HG02623 (cell line): ENCODE data around the gene USP32.
"Not testable (repeated sequence)": the region's sequence is repeated elsewhere in the genome, so short reads cannot be mapped to it uniquely, and the experiment has no call there.

Source experiments
- ATAC-seq: cut with Tn5 transposase; IDR thresholded peaks from one replicate; pipeline ENCODE4 v1.9.1; 2021; ENCODE audit warnings: moderate library complexity; ENCODE audit not compliant: unreplicated experiment

USP32 gene

GRCh38 chr17:60186372-60186771 is 205.6 kb downstream of the USP32 start:
- ATAC-seq, result not testable (repeated sequence)

GRCh38 chr17:60180380-60180779 is 211.6 kb downstream of the USP32 start:
- ATAC-seq, result not testable (repeated sequence)

- not testable (repeated sequence) for ATAC-seq
Observed at GRCh38 chr17:60178180-60178579, 213.8 kb downstream of the USP32 start.

GRCh38 chr17:60176763-60177162 is 215.2 kb downstream of the USP32 start:
- ATAC-seq, result not testable (repeated sequence)

- not testable (repeated sequence) for ATAC-seq
Observed at GRCh38 chr17:60174767-60175166, 217.2 kb downstream of the USP32 start.

GRCh38 chr17:60174035-60174434 is 217.9 kb downstream of the USP32 start:
- ATAC-seq, result no peak

GRCh38 chr17:60173304-60173819 is 218.6 kb downstream of the USP32 start:
- ATAC-seq, result no peak

DNA sequence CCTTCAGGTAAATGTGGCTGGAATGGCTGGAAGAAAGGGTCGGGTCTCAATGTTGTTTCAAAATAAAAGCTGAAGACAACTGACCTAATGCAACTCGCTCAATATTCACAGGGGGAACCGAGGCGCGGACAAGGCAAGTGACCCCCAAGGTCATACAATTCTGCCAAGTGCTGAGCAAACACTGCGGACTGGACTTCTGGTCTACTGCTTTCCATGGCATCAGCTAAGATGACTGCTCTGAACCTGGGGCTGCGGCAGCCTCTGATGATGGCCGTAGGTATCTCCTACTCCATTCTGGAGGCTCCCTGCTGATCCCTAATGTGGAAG is 220.2 kb downstream of the USP32 start:
- no peak for ATAC-seq

- no peak for ATAC-seq
Observed at GRCh38 chr17:60170835-60171752, 220.8 kb downstream of the USP32 start.

- no peak for ATAC-seq
Observed at GRCh38 chr17:60169921-60170817, 221.8 kb downstream of the USP32 start.

DNA sequence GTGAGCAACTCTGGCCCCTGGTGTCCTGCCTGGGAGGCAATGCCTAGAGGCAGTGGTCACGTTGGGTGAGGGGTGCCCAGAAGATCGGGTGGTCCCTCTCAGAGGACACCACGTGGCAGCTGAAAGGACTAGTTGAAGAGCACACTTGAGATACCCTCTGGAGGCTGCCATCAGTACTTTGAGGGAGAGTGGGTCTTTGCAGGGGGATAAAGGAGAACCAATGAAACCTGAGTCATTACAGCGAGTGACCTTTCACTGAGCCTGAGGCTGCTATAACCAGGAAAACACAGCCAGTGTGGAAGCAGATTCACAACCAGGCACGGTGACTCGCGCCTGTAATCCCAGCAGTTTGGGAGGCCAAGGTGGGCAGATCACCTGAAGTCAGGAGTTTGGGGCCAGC is 223.3 kb downstream of the USP32 start:
- ATAC-seq, result no peak

- ATAC-seq, result no peak
Observed at GRCh38 chr17:60167065-60167741, 224.7 kb downstream of the USP32 start.

DNA sequence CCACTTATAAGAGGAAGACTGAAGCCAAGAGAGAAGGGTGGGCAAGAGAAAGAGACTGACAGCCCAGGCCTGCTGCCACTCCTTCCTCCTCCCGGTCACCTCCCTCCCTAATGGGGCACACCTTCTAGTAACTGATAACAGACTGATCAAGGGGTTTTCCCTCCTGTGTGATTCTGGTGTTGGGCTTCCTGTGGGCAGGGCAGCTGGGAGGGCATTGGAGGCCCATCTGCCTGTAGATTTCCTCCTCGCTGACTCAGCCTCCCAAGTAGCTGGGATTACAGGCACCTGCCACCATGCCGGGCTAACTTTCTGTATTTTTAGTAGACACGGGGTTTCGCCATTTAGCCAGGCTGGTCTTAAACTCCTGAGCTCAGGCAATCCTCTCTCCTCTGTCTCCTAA is 226.0 kb downstream of the USP32 start:
- no peak for ATAC-seq

DNA sequence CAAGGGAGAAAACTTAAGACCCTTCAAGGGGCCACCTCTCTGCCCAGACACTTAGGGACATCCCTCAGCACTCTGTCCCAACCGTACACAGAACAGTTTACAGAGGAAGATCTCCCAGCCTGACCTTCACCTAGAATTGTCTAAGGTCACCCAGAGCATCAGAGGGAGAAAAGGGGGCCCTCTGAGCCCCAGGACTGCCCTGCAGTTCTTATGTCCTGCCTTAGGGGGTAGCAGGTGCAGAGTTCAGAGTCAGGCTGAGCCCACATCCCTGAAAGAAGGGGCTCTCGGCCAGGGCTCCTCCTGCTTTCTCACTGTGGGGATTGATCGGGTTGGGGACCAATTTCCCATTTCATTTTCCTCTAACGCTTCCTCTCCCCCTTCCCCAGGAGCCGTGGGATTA is 226.7 kb downstream of the USP32 start:
- no peak for ATAC-seq

DNA sequence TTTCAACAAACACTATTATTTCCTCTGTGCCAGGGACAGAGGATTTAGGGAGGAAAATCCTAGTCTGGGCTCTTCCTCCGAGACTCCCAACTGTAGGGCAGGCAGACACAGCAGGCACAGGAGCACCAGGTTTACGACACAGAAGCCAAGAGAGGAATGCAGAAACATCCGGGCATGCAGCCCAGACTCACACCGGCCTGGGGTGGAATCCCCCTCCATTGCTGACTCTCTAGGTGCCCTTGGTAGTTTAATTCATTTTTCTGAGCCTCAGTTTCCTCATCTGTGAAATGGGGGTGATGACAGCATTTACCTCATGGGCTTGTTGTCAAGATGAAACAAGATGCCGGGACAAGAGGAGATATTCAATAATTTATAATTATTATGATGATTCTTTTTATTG is 227.2 kb downstream of the USP32 start:
- no peak for ATAC-seq

DNA sequence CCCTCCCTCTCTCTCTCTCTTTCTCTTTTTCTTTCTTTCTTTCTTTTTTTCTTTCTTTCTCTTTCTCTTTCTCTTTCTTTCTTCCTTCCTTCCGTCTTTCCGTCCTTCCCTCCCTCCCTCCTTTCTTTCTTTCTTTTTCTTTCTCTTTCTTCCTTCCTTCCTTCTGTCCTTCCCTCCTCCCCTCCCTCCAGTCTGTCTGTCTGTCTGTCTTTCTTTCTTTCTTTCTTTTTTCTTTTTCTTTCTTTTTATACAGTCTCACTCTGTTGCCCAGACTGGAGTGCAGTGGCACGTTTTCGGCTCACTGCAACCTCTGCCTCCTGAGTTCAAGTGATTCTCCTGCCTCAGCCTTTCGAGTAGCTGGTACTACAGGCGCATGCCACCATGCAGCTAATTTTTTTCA is 227.8 kb downstream of the USP32 start:
- no peak for ATAC-seq

GRCh38 chr17:60163108-60163784 is 228.7 kb downstream of the USP32 start:
- ATAC-seq, result no peak

DNA sequence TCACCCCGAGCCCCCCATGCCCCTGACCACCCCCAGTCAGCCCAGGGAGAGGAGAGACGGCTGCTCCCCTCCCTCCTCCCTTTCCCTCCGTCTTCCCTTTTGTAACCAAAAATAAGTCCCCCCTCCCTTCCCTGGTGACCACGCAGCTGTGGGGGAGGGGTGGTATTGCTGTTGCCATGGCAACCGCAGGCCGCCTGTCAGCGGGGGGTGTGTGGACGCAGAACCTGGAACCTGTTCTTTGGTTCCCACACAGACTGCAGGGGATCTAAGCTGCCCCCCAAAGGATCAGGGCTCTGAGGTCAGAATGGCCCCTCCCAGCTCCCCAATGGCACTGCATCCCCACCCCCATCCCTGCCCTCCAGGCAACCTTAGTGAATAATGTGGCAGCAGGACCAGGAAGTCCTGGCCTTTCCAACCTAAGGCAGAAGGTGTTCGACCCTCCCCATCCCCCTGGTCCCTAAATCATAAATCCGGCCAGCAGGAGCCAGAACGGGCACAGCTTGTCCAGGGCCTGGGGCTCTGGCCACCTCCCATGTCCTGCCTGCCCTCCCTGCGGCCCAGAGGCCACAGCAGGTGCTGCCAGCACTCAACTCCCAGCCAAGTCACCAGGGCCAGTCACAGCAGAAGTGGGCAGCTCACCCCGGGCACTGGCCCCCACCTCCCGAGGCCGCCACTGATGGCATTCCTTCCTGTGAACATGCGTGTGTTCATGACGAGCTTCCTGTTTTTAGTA is 230.2 kb downstream of the USP32 start:
- ATAC-seq, result no peak

GRCh38 chr17:60160829-60161501 is 231.0 kb downstream of the USP32 start:
- no peak for ATAC-seq
